ENCODE results near the gene SLC29A1.

Gene SLC29A1

GRCh38 chr6:44269178-44269920, 46.0 kb downstream of the SLC29A1 start:
- no peaks in the 10 kb centered on the region for H3K9me3 ChIP-seq (replicated peaks in 1 of 2; ENCODE audit: control insufficient read depth in 2 of 2, insufficient read depth in 1 of 2, low read depth in 1 of 2, low read length in 2 of 2)
- H2AFZ ChIP-seq (ENCODE audit: low read length), result no peak overlapping the region
- H3K36me3 ChIP-seq (replicated peaks in 1 of 2; ENCODE audit: control insufficient read depth in 2 of 2, insufficient read depth in 2 of 2, low read length in 2 of 2), result peaks cover 2 to 17% of the 10 kb centered on the region in 2 donors
- no peak overlapping the region for H2BK120ac ChIP-seq (ENCODE audit: low read depth, low read length)
- H2AK5ac ChIP-seq (ENCODE audit: low read depth, low read length), result no peak overlapping the region
- H3K27ac ChIP-seq (replicated peaks; ENCODE audit: low read length), result no peak overlapping the region
- WGBS, 2 donors (ENCODE audit: extremely low coverage in 2 of 2, insufficient read length in 2 of 2, insufficient replicate concordance in 1 of 2), result no CpG with 5 or more reads among the region's 1 CpG
- peaks cover 33 to 44% of the 10 kb centered on the region in 2 donors for H3K4me1 ChIP-seq (ENCODE audit: control insufficient read depth in 2 of 2, insufficient read depth in 1 of 2, low read depth in 1 of 2, low read length in 2 of 2)
- H3K27me3 ChIP-seq (ENCODE audit: control insufficient read depth in 3 of 3, insufficient read depth in 3 of 3, low read depth in 1 of 3, low read length in 3 of 3), result peaks cover 0 to 3% (median 0%) of the 10 kb centered on the region in 3 experiments
- H2BK12ac ChIP-seq (ENCODE audit: low read length), result no peak overlapping the region
- H3K14ac ChIP-seq (ENCODE audit: low read length), result no peak overlapping the region
- no peak overlapping the region for H3K23ac ChIP-seq (ENCODE audit: low read depth, low read length, poor library complexity)
- no peak overlapping the region for H3K18ac ChIP-seq (ENCODE audit: low read length)
- H3K4me2 ChIP-seq (ENCODE audit: insufficient read depth, low read length, poor library complexity, severe bottlenecking), result no peak overlapping the region
- no peak for DNase-seq (ENCODE audit: low spot score)
- no peak overlapping the region for H4K91ac ChIP-seq (ENCODE audit: low read depth, low read length, poor library complexity)
- no peak overlapping the region for H2BK15ac ChIP-seq (ENCODE audit: low read length)
- no peak overlapping the region for H3K9ac ChIP-seq (ENCODE audit: low read depth, low read length, poor library complexity)
- H3K79me1 ChIP-seq (ENCODE audit: low read depth, low read length), result peaks cover 2% of the 10 kb centered on the region
- no peak overlapping the region for H2BK5ac ChIP-seq (ENCODE audit: low read length)
- no peak overlapping the region for H4K8ac ChIP-seq (ENCODE audit: low read depth, low read length)
- no peak overlapping the region for H3K4ac ChIP-seq (ENCODE audit: low read length)
- H3K4me3 ChIP-seq (ENCODE audit: low read length in 2 of 2), result peak overlapping the region in 1 of 2 donors; percentile 51

- H2AK5ac ChIP-seq (ENCODE audit: low read depth, low read length), result peak within 1 kb of the TSS; percentile 77
- no peaks in the 10 kb centered on the region for H3K9me3 ChIP-seq (replicated peaks in 1 of 2; ENCODE audit: control insufficient read depth in 2 of 2, insufficient read depth in 1 of 2, low read depth in 1 of 2, low read length in 2 of 2)
- peak within 1 kb of the TSS; percentile 72 for H3K4me2 ChIP-seq (ENCODE audit: insufficient read depth, low read length, poor library complexity, severe bottlenecking)
- peaks cover 0 to 3% (median 0%) of the 10 kb centered on the region in 3 experiments for H3K27me3 ChIP-seq (ENCODE audit: control insufficient read depth in 3 of 3, insufficient read depth in 3 of 3, low read depth in 1 of 3, low read length in 3 of 3)
- peaks cover 2 to 20% of the 10 kb centered on the region in 2 donors for H3K36me3 ChIP-seq (replicated peaks in 1 of 2; ENCODE audit: control insufficient read depth in 2 of 2, insufficient read depth in 2 of 2, low read length in 2 of 2)
- no peak within 1 kb of the TSS for H3K14ac ChIP-seq (ENCODE audit: low read length)
- H3K9ac ChIP-seq (ENCODE audit: low read depth, low read length, poor library complexity), result peak within 1 kb of the TSS; percentile 60
- no peaks in the 10 kb centered on the region for H3K79me1 ChIP-seq (ENCODE audit: low read depth, low read length)
- DNase-seq (ENCODE audit: low spot score), result no peak
- H3K23ac ChIP-seq (ENCODE audit: low read depth, low read length, poor library complexity), result no peak within 1 kb of the TSS
- peak within 1 kb of the TSS; percentile 51 to 78 for H3K4me3 ChIP-seq (ENCODE audit: low read length in 2 of 2)
- H2BK15ac ChIP-seq (ENCODE audit: low read length), result no peak within 1 kb of the TSS
- H3K4me1 ChIP-seq (ENCODE audit: control insufficient read depth in 2 of 2, insufficient read depth in 1 of 2, low read depth in 1 of 2, low read length in 2 of 2), result peaks cover 29 to 40% of the 10 kb centered on the region in 2 donors
- H3K4ac ChIP-seq (ENCODE audit: low read length), result no peak within 1 kb of the TSS
- H2BK12ac ChIP-seq (ENCODE audit: low read length), result no peak within 1 kb of the TSS
- no peak within 1 kb of the TSS for H3K27ac ChIP-seq (replicated peaks; ENCODE audit: low read length)
- no peak within 1 kb of the TSS for H4K8ac ChIP-seq (ENCODE audit: low read depth, low read length)
- H3K18ac ChIP-seq (ENCODE audit: low read length), result peak within 1 kb of the TSS; percentile 54
- H2BK5ac ChIP-seq (ENCODE audit: low read length), result no peak within 1 kb of the TSS
- no peak within 1 kb of the TSS for H4K91ac ChIP-seq (ENCODE audit: low read depth, low read length, poor library complexity)
- H2BK120ac ChIP-seq (ENCODE audit: low read depth, low read length), result no peak within 1 kb of the TSS
- no CpG with 5 or more reads among the region's 29 CpGs for WGBS, 2 donors (ENCODE audit: extremely low coverage in 2 of 2, insufficient read length in 2 of 2, insufficient replicate concordance in 1 of 2)
- peak within 1 kb of the TSS; percentile 79 for H2AFZ ChIP-seq (ENCODE audit: low read length)
These were observed 46.6 kb downstream of the SLC29A1 start, which contains the start of gene TMEM151B for GRCh38 chr6:44269921-44270525. TMEM151B (plus strand) TSS chr6:44270450; CDS start chr6:44270743, 293 bp downstream.

DNA sequence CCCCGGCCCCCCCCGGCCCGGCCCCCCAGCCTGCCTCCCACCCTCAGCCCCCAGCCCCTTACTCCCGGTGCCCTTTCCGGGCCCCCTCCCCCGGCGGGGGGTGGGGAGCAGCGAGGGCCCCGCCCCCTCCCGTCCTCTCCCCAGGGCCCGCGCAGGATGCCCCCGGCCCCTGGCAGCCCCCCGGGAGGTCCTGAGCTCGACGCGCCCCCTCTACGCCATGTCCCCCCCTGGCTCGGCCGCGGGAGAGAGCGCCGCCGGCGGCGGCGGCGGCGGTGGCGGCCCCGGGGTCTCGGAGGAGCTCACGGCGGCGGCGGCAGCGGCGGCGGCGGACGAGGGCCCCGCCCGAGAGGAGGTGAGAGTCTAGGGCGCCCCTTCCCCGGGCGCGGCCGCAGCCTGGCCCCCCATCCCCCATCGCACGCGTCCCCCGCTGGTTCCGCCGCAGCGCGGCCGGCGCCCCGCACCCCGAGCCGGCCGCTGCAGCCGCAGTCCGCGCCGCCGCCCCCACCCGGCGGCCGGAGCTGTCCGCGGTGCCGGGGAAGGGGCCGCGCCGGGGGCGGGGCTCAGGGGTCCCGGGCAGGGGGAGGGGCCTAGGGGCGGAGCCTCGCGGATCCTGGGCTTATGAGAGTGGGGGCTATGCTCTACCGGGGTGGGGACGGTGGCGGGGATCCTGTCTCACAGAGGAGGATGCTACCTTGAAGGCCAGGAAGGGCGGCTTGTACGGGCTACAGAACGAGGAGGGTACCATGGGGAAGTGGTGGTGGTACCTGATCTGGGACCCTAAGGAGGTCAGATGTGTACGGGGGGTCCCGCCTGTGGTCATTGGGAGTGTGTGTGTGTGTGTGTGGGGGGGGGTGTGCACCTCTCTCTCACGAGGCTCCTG, 47.4 kb downstream of the SLC29A1 start:
- Histone ChIP-seq H4K91ac (ENCODE audit: low read depth, low read length, poor library complexity) (no peak overlapping the region), H3K18ac (ENCODE audit: low read length) (peak overlapping the region; percentile 54), H3K23ac (ENCODE audit: low read depth, low read length, poor library complexity) (no peak overlapping the region), H3K27ac (replicated peaks; ENCODE audit: low read length) (no peak overlapping the region), H2BK15ac (ENCODE audit: low read length) (no peak overlapping the region), H4K8ac (ENCODE audit: low read depth, low read length) (no peak overlapping the region), H2BK5ac (ENCODE audit: low read length) (no peak overlapping the region), H3K4me3 (ENCODE audit: low read length in 2 of 2) (peak overlapping the region; percentile 51 to 78), H3K9ac (ENCODE audit: low read depth, low read length, poor library complexity) (no peak overlapping the region), H3K4me1 (ENCODE audit: control insufficient read depth in 2 of 2, insufficient read depth in 1 of 2, low read depth in 1 of 2, low read length in 2 of 2) (peaks cover 29 to 40% of the 10 kb centered on the region in 2 donors), H3K79me1 (ENCODE audit: low read depth, low read length) (peaks cover 2% of the 10 kb centered on the region), H3K36me3 (replicated peaks in 1 of 2; ENCODE audit: control insufficient read depth in 2 of 2, insufficient read depth in 2 of 2, low read length in 2 of 2) (peaks cover 2 to 20% of the 10 kb centered on the region in 2 donors), H2BK120ac (ENCODE audit: low read depth, low read length) (no peak overlapping the region), H3K9me3 (replicated peaks in 1 of 2; ENCODE audit: control insufficient read depth in 2 of 2, insufficient read depth in 1 of 2, low read depth in 1 of 2, low read length in 2 of 2) (no peaks in the 10 kb centered on the region), H3K4me2 (ENCODE audit: insufficient read depth, low read length, poor library complexity, severe bottlenecking) (peak overlapping the region; percentile 72), H3K27me3 (ENCODE audit: control insufficient read depth in 3 of 3, insufficient read depth in 3 of 3, low read depth in 1 of 3, low read length in 3 of 3) (peaks cover 0 to 3% (median 0%) of the 10 kb centered on the region in 3 experiments), H3K14ac (ENCODE audit: low read length) (no peak overlapping the region), H2AFZ (ENCODE audit: low read length) (peak overlapping the region; percentile 79), H2BK12ac (ENCODE audit: low read length) (no peak overlapping the region), H2AK5ac (ENCODE audit: low read depth, low read length) (peak overlapping the region; percentile 77), H3K4ac (ENCODE audit: low read length) (no peak overlapping the region)
- DNase-seq (ENCODE audit: low spot score), result peak; percentile 68
- no CpG with 5 or more reads among the region's 90 CpGs for WGBS, 2 donors (ENCODE audit: extremely low coverage in 2 of 2, insufficient read length in 2 of 2, insufficient replicate concordance in 1 of 2)

Data from neuronal stem cell (in vitro differentiated cells).